ENCODE results near the gene DNAJC8. TPM values are rescaled to one million over a fixed set of nuclear protein-coding genes. Genes with fewer than 3 reads are reported as not detected.

DNAJC8 gene
- total RNA-seq, 1 donor from 2014 or later = 61.2 TPM

- no peak for DNase-seq (ENCODE audit: missing footprints)
Measured at GRCh38 chr1:28159243-28159642, 73.6 kb downstream of the DNAJC8 start.

GRCh38 chr1:28157894-28158293, 74.9 kb downstream of the DNAJC8 start:
- DNase-seq (ENCODE audit: missing footprints) (no peak), ATAC-seq (no peak)
- intact Hi-C loops (cut with DNase I) = no loop called here

More at GRCh38 chr1:28159243-28159642, 73.6 kb downstream of the DNAJC8 start:
- ATAC-seq = no peak
- intact Hi-C loops (cut with DNase I) = no loop called here

- DNase-seq (ENCODE audit: missing footprints) (peak; percentile 84), ATAC-seq (peak; percentile 46)
- intact Hi-C loops (cut with DNase I) = no loop called here
Measured at GRCh38 chr1:28156821-28157220, 76.0 kb downstream of the DNAJC8 start.

- ATAC-seq (no peak), DNase-seq (ENCODE audit: missing footprints) (no peak)
- intact Hi-C loops (cut with DNase I) = no loop called here
Measured at GRCh38 chr1:28155628-28156027, 77.2 kb downstream of the DNAJC8 start.

GRCh38 chr1:28154078-28154594, 78.7 kb downstream of the DNAJC8 start:
- DNase-seq (ENCODE audit: missing footprints) (no peak), ATAC-seq (no peak)
- intact Hi-C loops (cut with DNase I) = no loop called here

Other genes with a start within 250 kb of the DNAJC8 start
- gene EYA3, start 144.4 kb downstream of the DNAJC8 start, total RNA-seq = 18.3 TPM
- 2.7 TPM for gene PTAFR, start 56.3 kb downstream of the DNAJC8 start, total RNA-seq
- 355 TPM for gene ATP5IF1, start 3.1 kb upstream of the DNAJC8 start, total RNA-seq
- 2.9 TPM for gene SESN2, start 26.5 kb upstream of the DNAJC8 start, total RNA-seq
- 10.6 TPM for gene MED18, start 96.0 kb upstream of the DNAJC8 start, total RNA-seq
- 18.1 TPM for gene PHACTR4, start 136.7 kb upstream of the DNAJC8 start, total RNA-seq